ENCODE results near the gene PLCH1.

GRCh38 chr3:155420881-155421486 is 323.9 kb downstream of the PLCH1 start:
- TF ChIP-seq CTCF (IDR thresholded peaks at IDR 0.05) (no peak), POLR2A (IDR thresholded peaks at IDR 0.05) (no peak), EP300 (IDR thresholded peaks at IDR 0.05) (no peak)
